Measurements from ENCODE around the gene SRSF1.
"Not testable (repeated sequence)": the region's sequence is repeated elsewhere in the genome, so short reads cannot be mapped to it uniquely, and the experiment has no call there.

SRSF1 gene

DNA sequence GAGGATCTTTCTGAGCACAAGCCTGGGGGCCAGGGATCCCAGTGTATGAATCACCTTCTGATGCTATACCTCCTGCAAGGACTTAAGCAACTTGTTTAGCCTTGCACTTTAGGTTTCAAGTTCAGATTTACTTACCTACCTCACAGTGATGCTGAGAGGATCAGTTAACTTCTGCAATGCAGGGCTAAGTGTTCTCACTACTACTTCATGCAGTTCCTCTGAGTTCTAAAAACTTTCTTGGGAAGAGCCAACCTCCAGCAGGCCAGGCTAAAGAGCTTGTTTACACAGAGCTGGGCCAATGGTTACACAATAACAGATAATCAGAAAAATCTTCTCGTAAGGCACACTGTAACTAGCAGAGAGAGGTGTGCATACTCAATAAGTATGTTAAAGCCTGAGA is 32.0 kb downstream of the SRSF1 start:
- TF ChIP-seq, protein P1, sequence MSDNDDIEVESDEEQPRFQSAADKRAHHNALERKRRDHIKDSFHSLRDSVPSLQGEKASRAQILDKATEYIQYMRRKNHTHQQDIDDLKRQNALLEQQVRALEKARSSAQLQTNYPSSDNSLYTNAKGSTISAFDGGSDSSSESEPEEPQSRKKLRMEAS (IDR thresholded peaks at IDR 0.05; ENCODE audit: low read depth, low read length), result no peak
- TF ChIP-seq MYC (IDR thresholded peaks at IDR 0.05; ENCODE audit: low read depth, low read length) (no peak), POLR2A (IDR thresholded peaks at IDR 0.05; ENCODE audit: extremely low read depth, insufficient read length) (no peak)
- TF ChIP-seq, protein P2, sequence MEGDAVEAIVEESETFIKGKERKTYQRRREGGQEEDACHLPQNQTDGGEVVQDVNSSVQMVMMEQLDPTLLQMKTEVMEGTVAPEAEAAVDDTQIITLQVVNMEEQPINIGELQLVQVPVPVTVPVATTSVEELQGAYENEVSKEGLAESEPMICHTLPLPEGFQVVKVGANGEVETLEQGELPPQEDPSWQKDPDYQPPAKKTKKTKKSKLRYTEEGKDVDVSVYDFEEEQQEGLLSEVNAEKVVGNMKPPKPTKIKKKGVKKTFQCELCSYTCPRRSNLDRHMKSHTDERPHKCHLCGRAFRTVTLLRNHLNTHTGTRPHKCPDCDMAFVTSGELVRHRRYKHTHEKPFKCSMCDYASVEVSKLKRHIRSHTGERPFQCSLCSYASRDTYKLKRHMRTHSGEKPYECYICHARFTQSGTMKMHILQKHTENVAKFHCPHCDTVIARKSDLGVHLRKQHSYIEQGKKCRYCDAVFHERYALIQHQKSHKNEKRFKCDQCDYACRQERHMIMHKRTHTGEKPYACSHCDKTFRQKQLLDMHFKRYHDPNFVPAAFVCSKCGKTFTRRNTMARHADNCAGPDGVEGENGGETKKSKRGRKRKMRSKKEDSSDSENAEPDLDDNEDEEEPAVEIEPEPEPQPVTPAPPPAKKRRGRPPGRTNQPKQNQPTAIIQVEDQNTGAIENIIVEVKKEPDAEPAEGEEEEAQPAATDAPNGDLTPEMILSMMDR (IDR thresholded peaks at IDR 0.05; ENCODE audit: low read depth, low read length), result no peak
- DNase-seq (ENCODE audit: low read depth), result no peak
- no peak overlapping the region for H3K4me3 ChIP-seq (ENCODE audit: low read depth, low read length)

DNA sequence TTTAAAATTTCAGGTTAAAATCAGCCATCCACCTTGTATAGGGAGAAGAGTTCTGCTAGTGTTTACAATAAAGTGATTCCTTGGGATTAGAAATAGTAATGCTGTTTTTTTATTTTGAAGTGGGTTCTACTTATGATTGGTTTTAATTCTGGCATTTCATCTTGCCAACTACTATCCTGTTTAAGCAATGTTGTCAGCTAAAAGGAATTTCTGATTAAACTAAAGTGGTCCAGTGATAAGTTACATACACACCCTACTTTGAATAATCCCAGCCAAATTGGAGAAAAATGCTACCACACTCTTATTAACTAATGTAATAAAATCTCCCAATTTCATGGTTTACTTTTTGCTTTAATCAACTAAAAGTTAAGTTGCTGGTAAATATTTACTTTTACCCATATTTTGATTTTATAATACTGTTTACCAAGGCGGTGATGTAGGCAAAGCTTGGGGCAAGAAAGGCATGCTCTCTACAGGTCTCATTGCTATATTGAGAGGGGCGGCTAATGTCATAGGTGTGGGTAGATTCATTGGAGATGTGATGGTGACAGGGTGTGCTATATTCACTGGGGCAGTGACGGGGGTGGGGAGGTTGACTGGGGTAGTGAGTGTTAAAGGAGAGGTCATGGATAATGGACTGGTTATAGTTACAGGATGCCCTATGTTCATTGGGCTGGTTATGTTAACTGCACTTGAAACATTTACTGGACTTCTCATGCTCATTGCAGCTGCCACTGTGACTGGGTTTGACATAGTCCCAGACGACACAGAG is 32.8 kb downstream of the SRSF1 start:
- DNase-seq (ENCODE audit: low read depth); H3K4me3 ChIP-seq (ENCODE audit: low read depth, low read length): not testable (repeated sequence)

DNA sequence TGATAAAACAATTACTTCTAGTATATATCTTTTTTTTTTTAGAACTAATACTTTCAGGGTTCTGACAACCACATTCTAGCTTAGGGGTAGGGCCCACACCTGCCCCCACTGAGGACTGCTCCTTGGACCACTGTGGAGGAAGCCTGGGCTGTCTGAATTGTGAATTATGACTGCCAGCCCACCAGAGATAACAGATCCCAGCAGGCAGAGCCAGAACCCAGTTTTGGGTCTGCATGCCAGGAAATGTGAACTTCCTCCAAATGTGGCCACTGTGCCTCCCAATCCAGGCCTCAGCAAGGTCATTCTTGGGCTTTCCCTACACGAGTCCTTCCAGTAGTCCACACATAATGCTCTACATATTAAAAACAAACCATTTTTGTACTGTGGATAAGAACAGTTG is 34.9 kb downstream of the SRSF1 start:
- DNase-seq (ENCODE audit: low read depth), result no peak
- TF ChIP-seq MYC (IDR thresholded peaks at IDR 0.05; ENCODE audit: low read depth, low read length), result no peak
- H3K4me3 ChIP-seq (ENCODE audit: low read depth, low read length), result no peak overlapping the region

DNA sequence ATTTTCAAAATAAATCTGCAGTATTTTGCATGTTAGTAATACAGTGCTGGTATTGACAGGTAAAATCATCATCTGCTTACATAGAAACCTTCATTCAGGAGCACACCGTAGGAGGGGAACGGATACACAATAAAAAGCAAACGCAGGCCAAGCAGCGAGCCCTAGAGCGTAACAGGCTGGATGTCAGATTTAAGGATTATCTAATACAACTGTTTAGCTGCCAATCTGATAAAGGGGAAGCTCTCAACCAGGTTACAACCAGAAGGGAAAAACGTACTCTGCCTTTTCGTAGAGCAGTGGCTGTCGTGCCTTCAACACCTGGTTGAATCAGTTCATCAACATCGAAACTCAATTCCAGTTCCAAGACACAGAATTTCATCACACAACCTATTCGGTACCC is 35.5 kb downstream of the SRSF1 start:
- TF ChIP-seq POLR2A (IDR thresholded peaks at IDR 0.05; ENCODE audit: extremely low read depth, insufficient read length), result no peak
- TF ChIP-seq, protein P2 (IDR thresholded peaks at IDR 0.05; ENCODE audit: low read depth, low read length), result no peak
- TF ChIP-seq, protein P1 (IDR thresholded peaks at IDR 0.05; ENCODE audit: low read depth, low read length), result no peak
- TF ChIP-seq MYC (IDR thresholded peaks at IDR 0.05; ENCODE audit: low read depth, low read length), result no peak
- no peak overlapping the region for H3K4me3 ChIP-seq (ENCODE audit: low read depth, low read length)
- no peak for DNase-seq (ENCODE audit: low read depth)

DNA sequence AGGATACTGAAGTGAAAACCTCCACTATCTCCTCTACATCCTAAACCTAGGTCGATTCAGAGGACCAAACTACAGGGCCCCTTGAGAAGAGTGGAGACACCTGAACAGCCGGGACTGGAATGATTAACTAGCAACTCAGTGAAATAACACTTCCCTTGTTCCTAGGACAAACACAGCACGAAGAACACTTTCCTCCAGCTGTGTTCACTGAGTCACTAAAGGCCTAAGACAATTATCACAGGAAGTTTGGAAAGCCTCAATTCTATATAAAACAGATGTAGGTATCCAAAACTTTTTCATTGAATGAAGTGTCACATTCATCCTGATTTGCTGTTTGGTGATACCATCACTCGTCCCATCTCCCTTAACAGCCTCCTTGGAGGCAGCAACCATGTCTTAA is 36.3 kb downstream of the SRSF1 start:
- DNase-seq (ENCODE audit: low read depth), result no peak
- no peak overlapping the region for H3K4me3 ChIP-seq (ENCODE audit: low read depth, low read length)
- TF ChIP-seq, protein P2 (IDR thresholded peaks at IDR 0.05; ENCODE audit: low read depth, low read length), result no peak
- TF ChIP-seq, protein P1 (IDR thresholded peaks at IDR 0.05; ENCODE audit: low read depth, low read length), result no peak
- TF ChIP-seq POLR2A (IDR thresholded peaks at IDR 0.05; ENCODE audit: extremely low read depth, insufficient read length), result no peak
- no peak for TF ChIP-seq MYC (IDR thresholded peaks at IDR 0.05; ENCODE audit: low read depth, low read length)

DNA sequence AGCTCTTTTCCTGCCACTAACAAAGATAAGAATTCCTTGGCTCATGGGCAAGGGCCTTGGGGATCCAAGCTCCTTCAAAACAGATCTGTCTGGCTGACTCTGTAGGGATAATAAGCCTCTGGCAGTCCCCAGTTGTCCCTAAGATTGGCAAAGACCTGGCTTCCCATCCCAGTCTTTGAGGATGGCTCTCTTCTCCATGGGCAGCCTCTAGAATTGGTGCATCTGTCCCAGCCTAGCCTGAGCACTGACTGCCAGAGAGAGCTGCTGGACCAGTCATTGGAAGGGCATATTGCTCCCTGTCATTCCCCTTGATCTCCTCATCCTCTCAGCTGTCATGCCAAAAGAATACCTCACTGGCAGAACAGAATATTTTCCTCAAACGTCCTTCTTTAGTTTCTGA is 38.6 kb downstream of the SRSF1 start:
- H3K4me3 ChIP-seq (ENCODE audit: low read depth, low read length), result no peak overlapping the region
- no peak for DNase-seq (ENCODE audit: low read depth)
- TF ChIP-seq, protein P2 (IDR thresholded peaks at IDR 0.05; ENCODE audit: low read depth, low read length), result no peak
- TF ChIP-seq MYC (IDR thresholded peaks at IDR 0.05; ENCODE audit: low read depth, low read length) (no peak), POLR2A (IDR thresholded peaks at IDR 0.05; ENCODE audit: extremely low read depth, insufficient read length) (no peak)
- TF ChIP-seq, protein P1 (IDR thresholded peaks at IDR 0.05; ENCODE audit: low read depth, low read length), result no peak

DNA sequence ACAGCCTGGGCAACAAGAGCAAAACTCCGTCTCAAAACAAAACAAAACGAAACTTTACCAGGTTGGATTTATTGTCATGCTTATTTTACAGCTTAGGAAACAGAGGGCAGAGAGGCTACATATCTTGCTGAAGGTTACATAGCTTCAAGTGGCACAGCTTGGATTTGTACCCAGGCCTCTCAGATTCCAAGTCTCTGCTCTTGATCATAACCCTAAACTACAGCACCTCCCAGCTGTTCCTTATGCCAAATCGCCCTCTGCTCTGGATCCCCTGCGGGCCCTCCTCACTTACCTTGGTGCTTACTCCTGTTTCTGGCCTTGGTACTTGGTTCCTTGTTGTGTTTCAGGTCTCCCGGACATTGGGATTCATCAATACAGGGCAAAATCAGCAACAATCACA is 40.2 kb downstream of the SRSF1 start:
- no peak overlapping the region for H3K4me3 ChIP-seq (ENCODE audit: low read depth, low read length)
- TF ChIP-seq MYC (IDR thresholded peaks at IDR 0.05; ENCODE audit: low read depth, low read length), result no peak
- TF ChIP-seq, protein P2 (IDR thresholded peaks at IDR 0.05; ENCODE audit: low read depth, low read length), result no peak
- TF ChIP-seq, protein P1 (IDR thresholded peaks at IDR 0.05; ENCODE audit: low read depth, low read length), result no peak
- no peak for TF ChIP-seq POLR2A (IDR thresholded peaks at IDR 0.05; ENCODE audit: extremely low read depth, insufficient read length)
- no peak for DNase-seq (ENCODE audit: low read depth)
